ENCODE results near the gene SEPTIN8. TPM values are rescaled to one million over a fixed set of nuclear protein-coding genes. Genes with fewer than 3 reads are reported as not detected.

Gene SEPTIN8
- total RNA-seq, 1 donor from 2014 or later = 97.5 TPM

DNA sequence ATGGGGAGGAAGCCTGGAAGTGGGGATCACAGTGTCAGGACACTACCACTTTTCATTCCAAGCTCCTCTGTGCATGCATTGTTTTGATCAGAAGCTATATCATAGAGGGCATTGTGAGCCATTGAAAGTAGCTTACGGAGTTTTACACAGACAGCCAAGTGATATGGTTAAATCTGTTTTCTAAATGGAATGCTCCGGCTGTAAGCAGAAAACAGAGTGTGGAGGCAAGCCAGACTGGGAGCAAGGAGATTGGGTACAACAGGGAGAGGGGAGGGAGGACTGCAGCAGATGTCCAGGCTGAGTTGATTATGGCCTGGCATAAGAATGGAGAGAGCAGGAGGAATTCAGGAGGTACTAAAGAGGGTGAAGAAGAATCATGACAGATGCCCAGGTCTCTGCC lies 20.6 kb upstream of the SEPTIN8 start:
- Histone ChIP-seq H3K4me1 (ENCODE audit: insufficient read depth, low read length) (no peaks in the 10 kb centered on the region), H3K27ac (ENCODE audit: low read depth, low read length) (no peak overlapping the region), H3K4me2 (ENCODE audit: low read length) (no peak overlapping the region), H3K27me3 (ENCODE audit: insufficient read depth, low read length) (peaks cover 7% of the 10 kb centered on the region), H3K9me3 (ENCODE audit: insufficient read depth, low read depth, low read length) (no peaks in the 10 kb centered on the region), H3K4me3 (ENCODE audit: insufficient read depth, low read depth, low read length) (no peak overlapping the region), H3K36me3 (ENCODE audit: insufficient read depth, low read length) (no peaks in the 10 kb centered on the region), H2AFZ (ENCODE audit: low read depth, low read length) (no peak overlapping the region), H3K79me2 (ENCODE audit: insufficient read depth, low read length) (no peaks in the 10 kb centered on the region), H4K20me1 (ENCODE audit: insufficient read depth, low read length) (no peaks in the 10 kb centered on the region), H3K9ac (ENCODE audit: low read length) (no peak overlapping the region)
- no peaks in the 10 kb centered on the region for H3K9me3 Mint-ChIP-seq (ENCODE audit: unreplicated experiment)
- peaks cover 17% of the 10 kb centered on the region for H3K4me1 Mint-ChIP-seq (ENCODE audit: low read depth, unreplicated experiment)
- DNase-seq (ENCODE audit: low read depth) = no peak
- no peak for FAIRE-seq
- no peaks in the 10 kb centered on the region for H3K27me3 Mint-ChIP-seq (ENCODE audit: low read depth, unreplicated experiment)
- TF ChIP-seq, protein P1, sequence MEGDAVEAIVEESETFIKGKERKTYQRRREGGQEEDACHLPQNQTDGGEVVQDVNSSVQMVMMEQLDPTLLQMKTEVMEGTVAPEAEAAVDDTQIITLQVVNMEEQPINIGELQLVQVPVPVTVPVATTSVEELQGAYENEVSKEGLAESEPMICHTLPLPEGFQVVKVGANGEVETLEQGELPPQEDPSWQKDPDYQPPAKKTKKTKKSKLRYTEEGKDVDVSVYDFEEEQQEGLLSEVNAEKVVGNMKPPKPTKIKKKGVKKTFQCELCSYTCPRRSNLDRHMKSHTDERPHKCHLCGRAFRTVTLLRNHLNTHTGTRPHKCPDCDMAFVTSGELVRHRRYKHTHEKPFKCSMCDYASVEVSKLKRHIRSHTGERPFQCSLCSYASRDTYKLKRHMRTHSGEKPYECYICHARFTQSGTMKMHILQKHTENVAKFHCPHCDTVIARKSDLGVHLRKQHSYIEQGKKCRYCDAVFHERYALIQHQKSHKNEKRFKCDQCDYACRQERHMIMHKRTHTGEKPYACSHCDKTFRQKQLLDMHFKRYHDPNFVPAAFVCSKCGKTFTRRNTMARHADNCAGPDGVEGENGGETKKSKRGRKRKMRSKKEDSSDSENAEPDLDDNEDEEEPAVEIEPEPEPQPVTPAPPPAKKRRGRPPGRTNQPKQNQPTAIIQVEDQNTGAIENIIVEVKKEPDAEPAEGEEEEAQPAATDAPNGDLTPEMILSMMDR (IDR thresholded peaks at IDR 0.05; ENCODE audit: insufficient read depth, low read depth, low read length) = no peak
- no peak for TF ChIP-seq EZH2 (IDR thresholded peaks at IDR 0.05; ENCODE audit: insufficient read depth, low read length)
- H3K27ac Mint-ChIP-seq (ENCODE audit: unreplicated experiment) = no peak overlapping the region
- no peak overlapping the region for H3K4me3 Mint-ChIP-seq (ENCODE audit: unreplicated experiment)
- H3K36me3 Mint-ChIP-seq (ENCODE audit: low read depth, unreplicated experiment) = no peaks in the 10 kb centered on the region

DNA sequence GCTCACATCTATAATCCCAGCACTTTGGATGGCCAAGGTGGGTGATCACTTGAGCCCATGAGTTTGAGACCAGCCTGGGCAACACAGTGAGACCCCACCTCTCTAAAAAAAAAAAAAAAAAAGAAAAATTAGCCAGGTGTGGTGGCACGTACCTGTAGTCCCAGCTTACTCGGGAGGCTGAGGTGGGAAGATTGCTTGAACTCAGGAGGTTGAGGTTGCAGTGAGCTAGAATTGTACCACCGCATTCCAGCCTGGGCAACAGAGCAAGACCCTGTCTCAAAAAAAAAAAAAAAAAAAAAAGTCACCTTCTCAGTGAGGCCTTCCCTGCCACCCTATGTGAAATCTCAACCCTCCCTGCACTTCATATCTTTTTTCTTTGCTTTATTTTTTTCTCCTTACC lies 14.0 kb upstream of the SEPTIN8 start:
- H3K9me3 Mint-ChIP-seq (ENCODE audit: unreplicated experiment) = no peaks in the 10 kb centered on the region
- H3K4me3 Mint-ChIP-seq (ENCODE audit: unreplicated experiment) = no peak overlapping the region
- DNase-seq (ENCODE audit: low read depth) (no peak), FAIRE-seq (no peak)
- H3K9me3 ChIP-seq (ENCODE audit: insufficient read depth, low read depth, low read length) = no peaks in the 10 kb centered on the region
- H3K4me1 ChIP-seq (ENCODE audit: insufficient read depth, low read length) = peaks cover 10% of the 10 kb centered on the region
- no peaks in the 10 kb centered on the region for H3K36me3 ChIP-seq (ENCODE audit: insufficient read depth, low read length)
- H4K20me1 ChIP-seq (ENCODE audit: insufficient read depth, low read length) = no peaks in the 10 kb centered on the region
- H3K27me3 ChIP-seq (ENCODE audit: insufficient read depth, low read length) = no peaks in the 10 kb centered on the region
- no peak overlapping the region for H2AFZ ChIP-seq (ENCODE audit: low read depth, low read length)
- peaks cover 5% of the 10 kb centered on the region for H3K4me1 Mint-ChIP-seq (ENCODE audit: low read depth, unreplicated experiment)
- no peak overlapping the region for H3K4me3 ChIP-seq (ENCODE audit: insufficient read depth, low read depth, low read length)
- no peak for TF ChIP-seq EZH2 (IDR thresholded peaks at IDR 0.05; ENCODE audit: insufficient read depth, low read length)
- TF ChIP-seq, protein P1 (IDR thresholded peaks at IDR 0.05; ENCODE audit: insufficient read depth, low read depth, low read length) = no peak
- peaks cover 5% of the 10 kb centered on the region for H3K27me3 Mint-ChIP-seq (ENCODE audit: low read depth, unreplicated experiment)
- no peak overlapping the region for H3K9ac ChIP-seq (ENCODE audit: low read length)
- H3K79me2 ChIP-seq (ENCODE audit: insufficient read depth, low read length) = no peaks in the 10 kb centered on the region
- no peak overlapping the region for H3K27ac Mint-ChIP-seq (ENCODE audit: unreplicated experiment)
- no peak overlapping the region for H3K4me2 ChIP-seq (ENCODE audit: low read length)
- H3K36me3 Mint-ChIP-seq (ENCODE audit: low read depth, unreplicated experiment) = no peaks in the 10 kb centered on the region
- H3K27ac ChIP-seq (ENCODE audit: low read depth, low read length) = no peak overlapping the region

DNA sequence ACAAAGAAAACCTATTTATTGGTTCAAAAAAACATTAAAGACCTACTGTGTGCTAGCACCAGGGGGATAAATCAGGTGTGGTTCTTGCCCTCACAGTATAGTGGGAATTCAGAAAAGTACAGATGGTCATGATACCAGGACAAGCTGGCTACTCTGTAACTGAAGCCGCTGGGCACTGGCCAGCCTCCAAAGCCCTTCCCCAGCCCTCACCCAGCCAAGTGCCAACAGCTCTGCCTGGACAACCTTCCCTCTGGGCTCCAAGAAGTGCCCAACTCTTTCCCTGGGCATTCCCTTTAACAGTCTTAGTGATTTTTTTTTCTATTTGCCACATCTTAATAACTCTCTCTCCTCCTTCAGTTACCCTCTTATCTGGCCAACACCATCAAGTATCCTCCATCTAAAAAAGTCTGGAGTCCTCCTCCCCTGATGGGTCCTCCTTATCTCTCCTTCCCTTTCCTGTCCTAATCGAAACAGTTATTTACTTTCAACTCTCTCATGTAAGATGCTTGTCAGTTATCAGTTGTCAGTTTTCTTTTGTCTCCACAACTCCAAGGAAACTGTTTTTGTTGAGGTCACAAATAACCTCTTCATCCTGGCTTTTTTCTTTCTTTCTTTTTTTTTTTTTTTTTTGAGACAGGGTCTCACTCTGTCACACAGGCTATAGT lies 13.3 kb upstream of the SEPTIN8 start:
- Histone ChIP-seq H3K36me3 (ENCODE audit: insufficient read depth, low read length) (no peaks in the 10 kb centered on the region), H3K27me3 (ENCODE audit: insufficient read depth, low read length) (no peaks in the 10 kb centered on the region), H4K20me1 (ENCODE audit: insufficient read depth, low read length) (no peaks in the 10 kb centered on the region), H2AFZ (ENCODE audit: low read depth, low read length) (no peak overlapping the region), H3K4me3 (ENCODE audit: insufficient read depth, low read depth, low read length) (no peak overlapping the region), H3K9me3 (ENCODE audit: insufficient read depth, low read depth, low read length) (no peaks in the 10 kb centered on the region), H3K4me1 (ENCODE audit: insufficient read depth, low read length) (peaks cover 14% of the 10 kb centered on the region), H3K79me2 (ENCODE audit: insufficient read depth, low read length) (no peaks in the 10 kb centered on the region), H3K4me2 (ENCODE audit: low read length) (no peak overlapping the region), H3K27ac (ENCODE audit: low read depth, low read length) (no peak overlapping the region), H3K9ac (ENCODE audit: low read length) (no peak overlapping the region)
- DNase-seq (ENCODE audit: low read depth) (no peak), FAIRE-seq (no peak)
- H3K9me3 Mint-ChIP-seq (ENCODE audit: unreplicated experiment) = peaks cover 2% of the 10 kb centered on the region
- peaks cover 11% of the 10 kb centered on the region for H3K4me1 Mint-ChIP-seq (ENCODE audit: low read depth, unreplicated experiment)
- TF ChIP-seq, protein P1 (IDR thresholded peaks at IDR 0.05; ENCODE audit: insufficient read depth, low read depth, low read length) = no peak
- TF ChIP-seq EZH2 (IDR thresholded peaks at IDR 0.05; ENCODE audit: insufficient read depth, low read length) = no peak
- no peak overlapping the region for H3K27ac Mint-ChIP-seq (ENCODE audit: unreplicated experiment)
- peaks cover 5% of the 10 kb centered on the region for H3K27me3 Mint-ChIP-seq (ENCODE audit: low read depth, unreplicated experiment)
- H3K36me3 Mint-ChIP-seq (ENCODE audit: low read depth, unreplicated experiment) = no peaks in the 10 kb centered on the region
- no peak overlapping the region for H3K4me3 Mint-ChIP-seq (ENCODE audit: unreplicated experiment)
